PC-3 (cell line): ENCODE measurements around the gene GPR26. TPM values are rescaled to one million over a fixed set of nuclear protein-coding genes. Genes with fewer than 3 reads are reported as not detected.
A peak's percentile ranks its signal among the peaks of the same experiment; 100 is the strongest.

Experiments used
- ATAC-seq: fragments of 200-7000 bp; cut with Tn5 transposase; 2 replicates; pipeline ENCODE4 v1.9.1; 2020; ENCODE audit warnings: mild to moderate bottlenecking, moderate library complexity
- BruUV-seq: library from RNA; stranded (reverse); fragments of 400-500 nt; replicated peaks from 2 replicates; lab custom pipeline; 2021; lab: Mats Ljungman, UMichigan
- CTCF ChIA-PET: fragments of 300-600 bp; sonication (Branson Sonifier 250); formaldehyde crosslinking; loops from one replicate; lab custom pipeline; 2022; ENCODE audit warnings: antibody characterized with exemption; lab: Charles Lee
- POLR2A ChIA-PET: fragments of 300-600 bp; sonication (Branson Sonifier 250); formaldehyde crosslinking; loops from one replicate; lab custom pipeline; 2022; ENCODE audit warnings: antibody characterized with exemption; ENCODE audit not compliant: unreplicated experiment; lab: Charles Lee
- DNase-seq: peaks from one replicate; pipeline ENCODE4 v3.0.0-alpha.2; 2015
- H2AFZ ChIP-seq: fragments of 300-600 bp; sonication (generic); 2 replicates; pipeline ENCODE4 v1.6.0; 2016; ENCODE audit warnings: antibody characterized with exemption, low read length
- H3F3A ChIP-seq: fragments of 300-600 bp; sonication (generic); one replicate; pipeline ENCODE4 v1.6.0; 2017; ENCODE audit warnings: antibody characterized with exemption, low read length, control low read depth, mild to moderate bottlenecking; ENCODE audit not compliant: unreplicated experiment
- H3K27ac ChIP-seq: fragments of 300-600 bp; sonication (generic); 2 replicates; pipeline ENCODE4 v1.5.1; 2016; ENCODE audit warnings: mild to moderate bottlenecking, low read length
- H3K27me3 ChIP-seq: fragments of 300-600 bp; sonication (generic); 2 replicates; pipeline ENCODE4 v1.6.1; 2016; ENCODE audit warnings: low read length, mixed read lengths
- H3K36me3 ChIP-seq: fragments of 300-600 bp; sonication (generic); 2 replicates; pipeline ENCODE4 v1.6.1; 2016; ENCODE audit warnings: low read depth, mixed run types, low read length, mixed read lengths
- H3K4me1 ChIP-seq: fragments of 300-600 bp; sonication (generic); 2 replicates; pipeline ENCODE4 v1.5.1; 2016; ENCODE audit warnings: low read length; ENCODE audit not compliant: insufficient read depth
- H3K4me2 ChIP-seq: fragments of 300-600 bp; sonication (generic); 2 replicates; pipeline ENCODE4 v1.6.0; 2016; ENCODE audit warnings: low read length
- H3K4me3 ChIP-seq: fragments of 300-600 bp; sonication (generic); 2 replicates; pipeline ENCODE4 v1.5.1; 2016; ENCODE audit warnings: mild to moderate bottlenecking, low read length, mixed read lengths
- H3K79me2 ChIP-seq: fragments of 300-600 bp; sonication (generic); 2 replicates; pipeline ENCODE4 v1.6.1; 2017; ENCODE audit warnings: low read length, mixed read lengths
- H3K9ac ChIP-seq: fragments of 300-600 bp; sonication (generic); 2 replicates; pipeline ENCODE4 v1.6.0; 2016; ENCODE audit warnings: mild to moderate bottlenecking, low read length
- H3K9me2 ChIP-seq: fragments of 300-600 bp; sonication (generic); replicated peaks from 2 replicates; pipeline ENCODE4 v1.6.1; 2016; ENCODE audit warnings: mixed run types, low read length, mixed read lengths
- H3K9me3 ChIP-seq: fragments of 300-600 bp; sonication (generic); 2 replicates; pipeline ENCODE4 v1.6.1; 2016; ENCODE audit warnings: low read length, mixed read lengths
- H4K20me1 ChIP-seq: fragments of 300-600 bp; sonication (generic); 2 replicates; pipeline ENCODE4 v1.6.1; 2016; ENCODE audit warnings: low read length, mixed read lengths
- CTCF ChIP-seq: fragments of 300-600 bp; sonication (generic); conservative IDR thresholded peaks from 2 replicates; pipeline ENCODE4 v1.5.1; 2017; ENCODE audit warnings: antibody characterized with exemption, low read depth, mild to moderate bottlenecking, low read length
- EZH2 ChIP-seq: fragments of 300-600 bp; sonication (generic); IDR thresholded peaks from one replicate; pipeline ENCODE4 v1.6.1; 2017; ENCODE audit warnings: antibody characterized with exemption, mild to moderate bottlenecking, low read length; ENCODE audit not compliant: unreplicated experiment
- EZH2phosphoT487 ChIP-seq: fragments of 300-600 bp; sonication (generic); IDR thresholded peaks from 2 replicates; pipeline ENCODE4 v1.6.1; 2018; ENCODE audit warnings: mild to moderate bottlenecking, antibody characterized with exemption, low read length, borderline replicate concordance
- intact Hi-C: fragments of 100-400 bp; cut with micrococcal nuclease; formaldehyde crosslinking; loops from 2 replicates; pipeline ENCODE4 v1.9.0; 2023
- total RNA-seq: library from RNA; depleted of rRNA; stranded (reverse); fragments of >200 nt; gene quantifications from 2 replicates; pipeline ENCODE4 v1.2.3, GENCODE V29; 2014

GPR26 gene
- total RNA-seq, 1 experiment from 2014 or later, result not detected

GRCh38 chr10:123640016-123640535 lies 26.1 kb upstream of the GPR26 start:
- ChIA-PET CTCF (no interaction called here), POLR2A (no interaction called here)
- BruUV-seq, result no TSS peak
- Histone ChIP-seq H3K9me3 (no peaks in the 10 kb centered on the region), H3K79me2 (no peaks in the 10 kb centered on the region), H3K36me3 (no peaks in the 10 kb centered on the region), H3F3A (no peaks in the 10 kb centered on the region), H3K9ac (no peak overlapping the region), H3K4me2 (no peak overlapping the region), H2AFZ (no peak overlapping the region), H3K4me1 (peaks cover 6% of the 10 kb centered on the region; the same call in 1 of the 2 replicates), H3K9me2 (no peaks in the 10 kb centered on the region), H3K27me3 (0 out of 2 replicates have a peak, but pooled peaks cover 5% of the 10 kb centered on the region), H4K20me1 (no peaks in the 10 kb centered on the region), H3K27ac (no peak overlapping the region), H3K4me3 (no peak overlapping the region)
- DNase-seq (peak; percentile 5), ATAC-seq (no peak)
- intact Hi-C loops, result no loop called here
- no peak for TF ChIP-seq EZH2

- POLR2A ChIA-PET, result no interaction called here
- Histone ChIP-seq H3K4me2 (no peak overlapping the region), H3K27me3 (peaks cover 21% of the 10 kb centered on the region; the same call in 1 of the 2 replicates), H3K79me2 (no peaks in the 10 kb centered on the region), H3K9ac (no peak overlapping the region), H3K27ac (no peak overlapping the region), H3K9me2 (no peaks in the 10 kb centered on the region), H3F3A (no peaks in the 10 kb centered on the region), H3K4me3 (no peak overlapping the region), H2AFZ (no peak overlapping the region), H3K9me3 (no peaks in the 10 kb centered on the region), H3K4me1 (no peaks in the 10 kb centered on the region), H4K20me1 (no peaks in the 10 kb centered on the region), H3K36me3 (no peaks in the 10 kb centered on the region)
- no peak for ATAC-seq
- TF ChIP-seq EZH2phosphoT487, result no peak
- TF ChIP-seq EZH2, result no peak
- no peak for TF ChIP-seq CTCF
- no TSS peak for BruUV-seq
- intact Hi-C loops, result no loop called here
- peak; percentile 5 for DNase-seq
- CTCF ChIA-PET, result no interaction called here
These were observed 23.9 kb upstream of the GPR26 start for GRCh38 chr10:123642293-123642692.

GRCh38 chr10:123642697-123643096 lies 23.5 kb upstream of the GPR26 start:
- no peak for DNase-seq
- CTCF ChIA-PET, result no interaction called here
- Histone ChIP-seq H2AFZ (no peak overlapping the region), H3K9me2 (no peaks in the 10 kb centered on the region), H3K4me1 (no peaks in the 10 kb centered on the region), H3K4me2 (no peak overlapping the region), H3F3A (no peaks in the 10 kb centered on the region), H3K9ac (no peak overlapping the region), H3K36me3 (no peaks in the 10 kb centered on the region), H3K4me3 (no peak overlapping the region), H3K9me3 (no peaks in the 10 kb centered on the region), H3K27me3 (peaks cover 25% of the 10 kb centered on the region; the same call in 1 of the 2 replicates), H4K20me1 (no peaks in the 10 kb centered on the region), H3K79me2 (no peaks in the 10 kb centered on the region), H3K27ac (no peak overlapping the region)
- ATAC-seq, result no peak
- intact Hi-C loops, result no loop called here
- POLR2A ChIA-PET, result no interaction called here
- no peak for TF ChIP-seq EZH2
- peak; percentile 26; the same call in 1 of the 2 replicates for TF ChIP-seq CTCF
- TF ChIP-seq EZH2phosphoT487, result no peak
- no TSS peak for BruUV-seq
